Heart right ventricle (tissue), 16 donors: Measurements from ENCODE around the gene MNS1. TPM values are rescaled to one million over a fixed set of nuclear protein-coding genes. Genes with fewer than 3 reads are reported as not detected.
A peak's percentile ranks its signal among the peaks of the same experiment; 100 is the strongest.
"Not testable (repeated sequence)": the region's sequence is repeated elsewhere in the genome, so short reads cannot be mapped to it uniquely, and the experiment has no call there.

Source experiments
- ATAC-seq, 8 donors: fragments of 200-7000 bp; cut with Tn5 transposase; one replicate each; pipeline ENCODE4 v1.9.1; 2020; ENCODE audit warnings: mild to moderate bottlenecking in 8 of 8, moderate library complexity in 8 of 8, moderate number of reproducible peaks in 1 of 8
- DNase-seq, 2 donors: peaks; one replicate each; pipeline ENCODE4 v3.0.0-alpha.2; 2020
- H3K27ac ChIP-seq, 10 donors: fragments of 200-600 bp; sonication (generic) in 2 of 10; one replicate each; pipeline versions ENCODE4 v1.5.0 to v1.8.0; 2020 to 2022; ENCODE audit warnings: mild to moderate bottlenecking in 3 of 10
- H3K27me3 ChIP-seq, 7 donors: fragments of 200-600 bp; one replicate each; pipeline ENCODE4 v1.8.0; 2021 to 2022; ENCODE audit warnings: mild to moderate bottlenecking in 2 of 7
- H3K36me3 ChIP-seq, 9 donors: fragments of 200-600 bp; sonication (generic) in 1 of 9; one replicate each; pipeline versions ENCODE4 v1.5.0 to v1.8.0; 2020 to 2022; ENCODE audit warnings: mild to moderate bottlenecking in 2 of 9
- H3K4me1 ChIP-seq, 9 donors: fragments of 200-600 bp; sonication (generic) in 1 of 9; one replicate each; pipeline versions ENCODE4 v1.5.0 to v1.8.0; 2020 to 2022; ENCODE audit warnings: mild to moderate bottlenecking in 4 of 9
- H3K4me3 ChIP-seq, 10 donors: fragments of 200-600 bp; sonication (generic) in 2 of 10; one replicate each; pipeline versions ENCODE4 v1.5.0 to v1.8.0; 2020 to 2022; ENCODE audit warnings: mild to moderate bottlenecking in 7 of 10, moderate library complexity in 2 of 10
- H3K9me3 ChIP-seq, 11 donors: fragments of 200-600 bp in 10 of 11; sonication (generic) in 2 of 11; one replicate each; pipeline versions ENCODE4 v1.5.0 to v1.8.0; 2013 to 2022; ENCODE audit warnings: mild to moderate bottlenecking in 2 of 11, control low read depth in 1 of 11, moderate library complexity in 1 of 11
- WGBS, 2 donors: extraction: QIAGEN DNeasy Blood & Tissue Kit; methylation state at CpG; one replicate each; pipeline ENCODE4 v1.1.7; 2013; ENCODE audit warnings: inconsistent platforms in 1 of 2; 5-methylcytosine and 5-hydroxymethylcytosine counted together
- intact Hi-C, 10 donors: fragments of 100-400 bp; cut with DNase I; formaldehyde crosslinking; loops; one replicate each; pipeline versions ENCODE4 v1.11.1 to v1.14.2; 2022
- polyA plus RNA-seq, 2 donors: library from polyadenylated mRNA; stranded (reverse); fragments of 200-250 nt; gene quantifications; one replicate each; pipeline ENCODE4 v1.2.3, GENCODE V29; 2013
- total RNA-seq, 10 donors: library from RNA; stranded (reverse); fragmentation: NEBNext Ultra II Directional in 3 of 10; extraction: Animal tissue kit (Norgen Biotek cat#: 25700) in 3 of 10; gene quantifications; one replicate each; pipeline versions ENCODE4 v1.2.1 to v1.2.4, GENCODE V29; 2021 to 2023
- TF ChIP-seq, protein P1 (sequence below), 9 donors: fragments of 200-600 bp; sonication (generic) in 2 of 9; IDR thresholded peaks; one replicate each; pipeline versions ENCODE4 v1.5.0 to v1.8.0; 2021 to 2022; ENCODE audit warnings: antibody characterized with exemption in 9 of 9, mild to moderate bottlenecking in 5 of 9, moderate library complexity in 1 of 9
- donor health status: Arrhythmogenic right ventricular cardiomyopathy.
- donor health status: ischemic (EF 13 %, LVEDD 7.1; RV severe dilation, severe dysfunction).
- donor health status: healthy with polysubstance abuse.
- donor health status: DM: no; HTN: yes; CAD: no.
- donor health status: DM: no; HTN: no; CAD: no.
- donor health status: ischemic (EF 25% LVEDD 6.9; RV normal size, moderate dysfunction).
- donor health status: ischemic (EF 25% LVEDD 5.7; RV mildly dilated, moderate dysfunction).
- donor health status: healthy.
- donor health status: DM: yes; HTN: yes; CAD: no.
- donor health status: Ischemic cardiomyopathy.
- donor health status: ischemic (EF 35%, LVEDD 5.7; RV mildly dilated, moderate dysfunction).
- donor health status: nonischemic (EF 11% LVEDD 7.7; RV severe dilation, severe dysfunction).
- donor health status: DM: yes; HTN: yes; CAD: no.
- donor health status: PGD.
- donor health status: ischemic (EF 29% LVEDD 5.4; RV normal size, mild dysfunction).
- donor health status: nonischemic (EF 23%, LVEDD 6.1; RV moderate dilation, normal function).

Gene MNS1
- total and polyA plus RNA-seq, 12 donors = 0.33 to 2.4 (median 1.2) TPM

DNA sequence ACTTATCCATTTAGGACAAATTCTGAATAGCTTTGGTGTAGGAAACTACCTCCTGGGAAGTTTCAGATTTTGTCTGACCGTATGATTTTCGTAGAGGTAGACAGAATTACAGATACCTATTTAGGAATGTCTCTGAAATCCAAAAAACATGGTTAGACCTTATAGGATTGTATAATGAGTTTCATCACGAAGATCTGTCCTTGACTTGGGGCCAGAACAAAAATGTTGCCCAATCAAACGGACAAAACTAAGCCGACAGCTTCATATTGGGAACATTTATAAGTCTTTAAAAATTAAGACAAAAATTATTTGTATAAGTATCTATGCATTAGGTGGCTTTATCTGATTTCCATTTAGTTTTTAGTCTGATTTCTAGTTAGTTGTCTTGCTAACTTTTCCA, 32.6 kb downstream of the MNS1 start:
- intact Hi-C loops = no loop called here
- Histone ChIP-seq H3K27me3 (no peaks in the 10 kb centered on the region), H3K4me1 (no peaks in the 10 kb centered on the region), H3K4me3 (no peak overlapping the region), H3K27ac (no peak overlapping the region), H3K9me3 (no peaks in the 10 kb centered on the region), H3K36me3 (peaks cover 0 to 4% (median 0%) of the 10 kb centered on the region in 9 donors)
- no peak for DNase-seq
- 90 to 95% methylated on average over 5 of the region's 5 CpGs for WGBS, 2 donors
- ATAC-seq = no peak
- TF ChIP-seq, protein P1, sequence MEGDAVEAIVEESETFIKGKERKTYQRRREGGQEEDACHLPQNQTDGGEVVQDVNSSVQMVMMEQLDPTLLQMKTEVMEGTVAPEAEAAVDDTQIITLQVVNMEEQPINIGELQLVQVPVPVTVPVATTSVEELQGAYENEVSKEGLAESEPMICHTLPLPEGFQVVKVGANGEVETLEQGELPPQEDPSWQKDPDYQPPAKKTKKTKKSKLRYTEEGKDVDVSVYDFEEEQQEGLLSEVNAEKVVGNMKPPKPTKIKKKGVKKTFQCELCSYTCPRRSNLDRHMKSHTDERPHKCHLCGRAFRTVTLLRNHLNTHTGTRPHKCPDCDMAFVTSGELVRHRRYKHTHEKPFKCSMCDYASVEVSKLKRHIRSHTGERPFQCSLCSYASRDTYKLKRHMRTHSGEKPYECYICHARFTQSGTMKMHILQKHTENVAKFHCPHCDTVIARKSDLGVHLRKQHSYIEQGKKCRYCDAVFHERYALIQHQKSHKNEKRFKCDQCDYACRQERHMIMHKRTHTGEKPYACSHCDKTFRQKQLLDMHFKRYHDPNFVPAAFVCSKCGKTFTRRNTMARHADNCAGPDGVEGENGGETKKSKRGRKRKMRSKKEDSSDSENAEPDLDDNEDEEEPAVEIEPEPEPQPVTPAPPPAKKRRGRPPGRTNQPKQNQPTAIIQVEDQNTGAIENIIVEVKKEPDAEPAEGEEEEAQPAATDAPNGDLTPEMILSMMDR (IDR thresholded peaks at IDR 0.05) = no peak

DNA sequence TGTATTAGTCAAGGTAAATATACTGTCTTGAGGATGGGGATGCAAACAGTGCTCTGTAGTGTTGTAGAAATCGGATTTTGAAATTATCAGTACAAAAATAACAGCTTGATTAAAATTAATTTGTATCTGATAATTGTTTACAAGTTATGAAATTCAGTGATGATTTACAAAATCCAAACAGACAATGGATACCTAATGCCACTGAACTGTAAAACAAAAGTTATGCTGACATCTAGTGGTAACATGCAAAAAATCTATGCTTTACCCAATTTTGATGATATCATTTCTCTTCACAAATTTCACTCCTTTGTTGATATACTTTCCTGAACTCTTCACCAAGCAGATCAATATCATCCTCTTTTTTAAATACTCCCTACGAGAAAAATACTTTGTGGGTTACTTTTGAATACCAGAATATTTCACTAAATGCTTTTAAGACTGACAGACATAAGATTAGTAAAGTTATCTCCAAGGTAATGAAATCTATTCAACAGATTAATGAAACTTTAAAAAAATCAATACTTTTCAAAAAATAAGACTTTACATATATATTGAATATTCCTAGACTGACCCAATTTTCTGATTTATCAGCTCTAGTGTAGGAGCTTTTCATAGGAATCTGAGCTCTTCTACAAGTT, 36.0 kb downstream of the MNS1 start:
- H3K9me3 ChIP-seq = peaks cover 0 to 14% (median 0%) of the 10 kb centered on the region in 11 donors
- no peak for DNase-seq
- no peaks in the 10 kb centered on the region for H3K4me1 ChIP-seq
- peaks cover 0 to 6% (median 0%) of the 10 kb centered on the region in 9 donors for H3K36me3 ChIP-seq
- 14 to 21% methylated on average over 2 of the region's 2 CpGs for WGBS, 2 donors
- no peak for ATAC-seq
- intact Hi-C loops = loop anchor here in 8 of 10 donors (5.0 to 10.0 kb wide), 3 partner anchors 174 to 184 kb away; partner anchors contain the start of gene RFX7 (in 1 of the 8)
- no peak overlapping the region for H3K27ac ChIP-seq
- no peaks in the 10 kb centered on the region for H3K27me3 ChIP-seq
- TF ChIP-seq, protein P1 (IDR thresholded peaks at IDR 0.05) = peak in 7 of 9 donors; percentile 37 to 67 (median 54)
- H3K4me3 ChIP-seq = no peak overlapping the region

DNA sequence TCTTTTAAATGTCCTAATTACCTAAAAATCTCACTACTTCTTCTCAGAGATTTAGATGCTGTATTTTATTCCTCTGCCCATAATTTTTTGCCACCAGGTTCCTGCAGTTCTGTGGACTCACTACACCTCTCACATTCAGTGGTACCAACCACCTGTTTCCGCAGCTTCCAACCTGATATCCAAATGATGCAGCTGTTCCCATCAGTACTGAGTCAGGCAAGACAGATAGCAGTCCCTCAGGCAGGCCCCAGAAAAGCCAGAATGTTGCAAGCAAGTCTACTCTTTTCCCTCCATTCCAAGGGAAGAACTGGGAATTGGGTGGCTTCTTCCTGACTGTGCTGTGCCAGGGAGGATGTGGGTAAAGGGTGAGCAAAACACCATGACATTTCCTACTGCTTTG, 39.0 kb downstream of the MNS1 start:
- Histone ChIP-seq H3K4me1 (no peaks in the 10 kb centered on the region), H3K27ac (no peak overlapping the region), H3K27me3 (no peaks in the 10 kb centered on the region), H3K4me3 (no peak overlapping the region), H3K36me3 (peaks cover 0 to 6% (median 0%) of the 10 kb centered on the region in 9 donors), H3K9me3 (peaks cover 0 to 14% (median 0%) of the 10 kb centered on the region in 11 donors)
- TF ChIP-seq, protein P1 (IDR thresholded peaks at IDR 0.05) = no peak
- 96 to 100% methylated on average over 1 of the region's 1 CpG for WGBS, 2 donors
- intact Hi-C loops = loop anchor here in 8 of 10 donors (5.0 to 10.0 kb wide), 3 partner anchors 171 to 181 kb away; partner anchors contain the start of gene RFX7 (in 1 of the 8)
- DNase-seq (no peak), ATAC-seq (no peak)

DNA sequence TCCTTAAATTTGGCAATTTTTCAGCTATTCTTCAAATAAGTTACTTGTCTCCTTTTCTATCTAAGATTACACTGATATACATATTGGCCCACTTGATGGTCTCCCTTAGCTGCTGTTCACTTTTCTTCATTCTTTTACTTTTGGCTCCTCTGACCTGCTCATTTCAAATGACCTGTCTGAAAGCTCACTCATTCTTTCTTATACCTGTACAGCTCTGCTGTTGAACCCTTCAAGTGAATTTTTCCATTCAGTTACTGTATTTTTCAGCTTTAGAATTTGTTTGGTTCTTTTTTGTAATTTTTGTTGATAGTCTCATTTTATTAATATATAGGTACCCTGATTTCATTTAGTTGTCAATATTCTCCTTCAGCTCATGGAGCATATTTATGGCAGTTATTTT, 39.7 kb downstream of the MNS1 start:
- TF ChIP-seq, protein P1 (IDR thresholded peaks at IDR 0.05) = no peak
- Histone ChIP-seq H3K36me3 (peaks cover 0 to 6% (median 0%) of the 10 kb centered on the region in 9 donors), H3K4me1 (no peaks in the 10 kb centered on the region), H3K27ac (no peak overlapping the region), H3K4me3 (no peak overlapping the region), H3K27me3 (no peaks in the 10 kb centered on the region), H3K9me3 (peaks cover 0 to 14% (median 0%) of the 10 kb centered on the region in 11 donors)
- intact Hi-C loops = loop anchor here in 8 of 10 donors (5.0 to 10.0 kb wide), 3 partner anchors 170 to 180 kb away; partner anchors contain the start of gene RFX7 (in 1 of the 8)
- ATAC-seq (no peak), DNase-seq (no peak)

DNA sequence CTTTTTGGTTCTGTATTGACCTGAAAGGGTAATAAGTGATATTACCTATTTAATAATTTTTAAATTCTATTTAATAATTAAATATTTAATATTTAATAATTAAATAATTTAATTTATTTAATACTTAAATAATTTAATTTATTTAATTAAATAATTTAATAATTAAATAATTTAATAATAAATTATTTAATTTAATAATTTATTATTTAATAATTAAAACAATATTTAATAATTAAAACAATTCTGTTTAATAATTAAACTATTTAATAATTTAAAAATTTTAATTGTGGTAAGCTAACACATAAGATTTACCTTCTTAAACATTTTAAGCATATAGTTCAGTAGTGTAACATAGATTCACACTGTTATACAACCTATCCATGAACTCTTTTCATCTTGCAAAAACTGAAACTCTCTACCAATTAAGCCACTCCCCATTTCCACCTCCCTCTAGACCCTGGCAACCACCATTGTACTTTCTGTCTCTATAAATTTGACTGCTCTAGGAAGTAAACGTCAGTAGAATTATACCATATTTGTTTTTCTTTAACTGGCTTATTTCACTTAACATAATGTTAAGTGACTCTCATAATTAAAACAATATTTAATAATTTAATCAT, 51.7 kb downstream of the MNS1 start:
- DNase-seq, H3K27me3 ChIP-seq, ATAC-seq, H3K9me3 ChIP-seq, H3K27ac ChIP-seq, H3K36me3 ChIP-seq, intact Hi-C loops, H3K4me1 ChIP-seq, H3K4me3 ChIP-seq: not testable (repeated sequence)
- 92 to 95% methylated on average over 1 of the region's 1 CpG for WGBS, 2 donors
